Ovary (tissue), 3 donors: ENCODE measurements around the gene ANAPC1.
"Not testable (repeated sequence)": the region's sequence is repeated elsewhere in the genome, so short reads cannot be mapped to it uniquely, and the experiment has no call there.

Experiments used
- EP300 ChIP-seq: sonication (generic); formaldehyde crosslinking; IDR thresholded peaks from one replicate; pipeline ENCODE4 v1.6.1; 2017; ENCODE audit warnings: antibody characterized with exemption
- POLR2A ChIP-seq: fragments of 450-650 bp; IDR thresholded peaks from one replicate; pipeline ENCODE4 v1.6.1; 2017; ENCODE audit warnings: antibody characterized with exemption, mild to moderate bottlenecking, moderate library complexity
- TF ChIP-seq, protein P1 (sequence below), 3 donors: fragments of 450-650 bp in 2 of 3; fragments of 200-600 bp in 1 of 3; IDR thresholded peaks; one replicate each; pipeline versions ENCODE4 v1.5.1 to v1.8.0; 2016 to 2022; ENCODE audit warnings: antibody characterized with exemption in 3 of 3, mild to moderate bottlenecking in 1 of 3
- donor health status: DM: no; HTN: no; CAD: no.

DNA sequence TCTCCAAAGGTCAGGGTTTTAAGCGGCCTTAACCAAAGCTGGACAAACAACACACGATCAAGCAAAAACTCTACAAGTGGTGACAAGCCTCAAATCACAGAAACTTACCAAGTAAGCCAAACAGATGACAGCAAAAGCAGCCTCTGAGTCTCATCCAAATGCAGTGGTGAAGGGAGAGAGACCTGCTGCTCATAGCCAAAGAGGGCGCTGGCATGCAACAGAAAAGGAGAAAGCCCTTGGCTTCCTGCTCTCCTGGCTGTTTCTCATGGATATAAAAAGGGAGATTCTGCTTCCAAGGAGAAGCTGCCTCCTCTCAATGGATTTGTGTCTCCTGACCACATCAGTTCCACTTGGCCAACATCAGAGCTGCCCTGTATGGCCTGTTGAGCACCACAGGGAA lies 142.5 kb downstream of the ANAPC1 start:
- TF ChIP-seq, protein P1, sequence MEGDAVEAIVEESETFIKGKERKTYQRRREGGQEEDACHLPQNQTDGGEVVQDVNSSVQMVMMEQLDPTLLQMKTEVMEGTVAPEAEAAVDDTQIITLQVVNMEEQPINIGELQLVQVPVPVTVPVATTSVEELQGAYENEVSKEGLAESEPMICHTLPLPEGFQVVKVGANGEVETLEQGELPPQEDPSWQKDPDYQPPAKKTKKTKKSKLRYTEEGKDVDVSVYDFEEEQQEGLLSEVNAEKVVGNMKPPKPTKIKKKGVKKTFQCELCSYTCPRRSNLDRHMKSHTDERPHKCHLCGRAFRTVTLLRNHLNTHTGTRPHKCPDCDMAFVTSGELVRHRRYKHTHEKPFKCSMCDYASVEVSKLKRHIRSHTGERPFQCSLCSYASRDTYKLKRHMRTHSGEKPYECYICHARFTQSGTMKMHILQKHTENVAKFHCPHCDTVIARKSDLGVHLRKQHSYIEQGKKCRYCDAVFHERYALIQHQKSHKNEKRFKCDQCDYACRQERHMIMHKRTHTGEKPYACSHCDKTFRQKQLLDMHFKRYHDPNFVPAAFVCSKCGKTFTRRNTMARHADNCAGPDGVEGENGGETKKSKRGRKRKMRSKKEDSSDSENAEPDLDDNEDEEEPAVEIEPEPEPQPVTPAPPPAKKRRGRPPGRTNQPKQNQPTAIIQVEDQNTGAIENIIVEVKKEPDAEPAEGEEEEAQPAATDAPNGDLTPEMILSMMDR (IDR thresholded peaks at IDR 0.05), result not testable (repeated sequence)
- TF ChIP-seq POLR2A, EP300: not testable (repeated sequence)
